SK-N-SH (cell line): ENCODE measurements around the gene CTBS. TPM values are rescaled to one million over a fixed set of nuclear protein-coding genes. Genes with fewer than 3 reads are reported as not detected.

Experiments used
- CTCF ChIA-PET: fragments of 300-600, 350-600 bp; formaldehyde crosslinking; extraction: SDS; loops from one replicate; lab custom pipeline; 2021; lab: Yijun Ruan, JAX
- POLR2A ChIA-PET: fragments of 350-600 bp; sonication (Branson Sonifier 250); formaldehyde crosslinking; extraction: SDS; loops from one replicate; lab custom pipeline; 2020; ENCODE audit warnings: antibody characterized with exemption, inconsistent platforms; lab: Yijun Ruan, JAX
- DNase-seq: peaks from one replicate; pipeline ENCODE4 v3.0.0; 2012
- H2AFZ ChIP-seq: fragments of 200-600 bp; sonication (generic); 2 replicates; pipeline ENCODE4 v1.8.1; 2016; ENCODE audit warnings: antibody characterized with exemption, mild to moderate bottlenecking, low read depth
- H3F3A ChIP-seq: fragments of 200-600 bp; sonication (generic); replicated peaks from 2 replicates; pipeline ENCODE3; 2016; ENCODE audit warnings: antibody characterized with exemption, mild to moderate bottlenecking; ENCODE audit not compliant: insufficient read depth
- H3K27ac ChIP-seq, 2 experiments: fragments of 200-500 bp in 1 of 2; fragments of 200-600 bp in 1 of 2; sonication (Bioruptor generic) in 1 of 2; sonication (generic), shearing (Covaris generic) in 1 of 2; 2 replicates each; pipeline versions ENCODE4 v1.5.1 to v1.6.1; 2014 to 2016; ENCODE audit warnings: low read depth in 2 of 2, inconsistent platforms in 1 of 2, low read length in 1 of 2, mild to moderate bottlenecking in 1 of 2, mixed read lengths in 1 of 2
- H3K27me3 ChIP-seq: fragments of 200-600 bp; sonication (generic), shearing (Covaris generic); 2 replicates; pipeline ENCODE4 v1.6.1; 2016; ENCODE audit warnings: mixed run types; ENCODE audit not compliant: insufficient read depth
- H3K36me3 ChIP-seq, 2 experiments: fragments of 200-500 bp in 1 of 2; fragments of 200-600 bp in 1 of 2; sonication (Bioruptor generic) in 1 of 2; sonication (generic) in 1 of 2; replicated peaks in 1 of 2; 2 replicates each; pipeline versions ENCODE3 to v1.5.1; 2014 to 2016; ENCODE audit warnings: low read length in 1 of 2, mild to moderate bottlenecking in 1 of 2; ENCODE audit not compliant: insufficient read depth in 2 of 2, control insufficient read depth in 1 of 2
- H3K4me1 ChIP-seq, 2 experiments: fragments of 200-500 bp in 1 of 2; fragments of 200-600 bp in 1 of 2; sonication (Bioruptor generic) in 1 of 2; sonication (generic), shearing (Covaris generic) in 1 of 2; 2 replicates each; pipeline versions ENCODE4 v1.5.1 to v1.6.1; 2014 to 2016; ENCODE audit warnings: low read depth in 1 of 2, low read length in 1 of 2, mixed run types in 1 of 2; ENCODE audit not compliant: insufficient read depth in 2 of 2, control insufficient read depth in 1 of 2
- H3K4me2 ChIP-seq: fragments of 200-600 bp; sonication (generic), shearing (Covaris generic); 2 replicates; pipeline ENCODE4 v1.6.1; 2017; ENCODE audit warnings: mixed run types
- H3K4me3 ChIP-seq, 2 experiments: fragments of 200-500 bp in 1 of 2; fragments of 200-600 bp in 1 of 2; sonication (Bioruptor generic) in 1 of 2; sonication (generic), shearing (Covaris generic) in 1 of 2; 2 replicates each; pipeline versions ENCODE4 v1.5.1 to v1.8.1; 2014 to 2016; ENCODE audit warnings: low read depth in 2 of 2, inconsistent platforms in 1 of 2, low read length in 1 of 2, mild to moderate bottlenecking in 1 of 2, mixed read lengths in 1 of 2, moderate library complexity in 1 of 2
- H3K79me2 ChIP-seq: fragments of 200-600 bp; sonication (generic); 2 replicates; pipeline ENCODE4 v1.8.1; 2017; ENCODE audit warnings: mild to moderate bottlenecking; ENCODE audit not compliant: insufficient read depth
- H3K9ac ChIP-seq: fragments of 200-600 bp; sonication (generic); 2 replicates; pipeline ENCODE4 v1.6.1; 2017; ENCODE audit warnings: mixed run types
- H3K9me2 ChIP-seq: fragments of 200-600 bp; sonication (generic); 2 replicates; pipeline ENCODE4 v1.6.1; 2017; ENCODE audit warnings: mixed run types
- H3K9me3 ChIP-seq: fragments of 200-600 bp; sonication (generic); 2 replicates; pipeline ENCODE4 v1.6.1; 2017; ENCODE audit warnings: mixed run types, mild to moderate bottlenecking, moderate library complexity
- H4K20me1 ChIP-seq: fragments of 200-600 bp; sonication (generic); 2 replicates; pipeline ENCODE4 v1.6.1; 2017; ENCODE audit warnings: mild to moderate bottlenecking, mixed run types; ENCODE audit not compliant: insufficient read depth
- ELF1 ChIP-seq: IDR thresholded peaks from 2 replicates; pipeline ENCODE4 v1.4.0; 2012
- FOSL2 ChIP-seq: IDR thresholded peaks from 2 replicates; pipeline ENCODE4 v1.4.0; 2012; ENCODE audit warnings: low read depth, mild to moderate bottlenecking, moderate library complexity, borderline replicate concordance
- GABPA ChIP-seq: IDR thresholded peaks from 2 replicates; pipeline ENCODE4 v1.4.0; 2012; ENCODE audit warnings: low read depth, mild to moderate bottlenecking
- GATA2 ChIP-seq: sonication (generic); formaldehyde crosslinking; IDR thresholded peaks from 2 replicates; pipeline ENCODE4 v1.5.0; 2020; ENCODE audit warnings: mild to moderate bottlenecking, missing genetic modification reagents
- JUND ChIP-seq: IDR thresholded peaks from 2 replicates; pipeline ENCODE4 v1.4.0; 2012
- MEF2A ChIP-seq: IDR thresholded peaks from 2 replicates; pipeline ENCODE4 v1.4.0; 2012; ENCODE audit warnings: low read depth, borderline replicate concordance
- REST ChIP-seq: IDR thresholded peaks from 2 replicates; pipeline ENCODE4 v1.6.1; 2012; ENCODE audit warnings: mild to moderate bottlenecking, low read depth, low read length, moderate library complexity
- RXRA ChIP-seq: IDR thresholded peaks from 2 replicates; pipeline ENCODE4 v1.4.0; 2012; ENCODE audit warnings: low read depth, mild to moderate bottlenecking, borderline replicate concordance
- SMC3 ChIP-seq: IDR thresholded peaks from 2 replicates; pipeline ENCODE4 v1.6.1; 2012; ENCODE audit warnings: low read depth, low read length, improper control_type of control experiment
- USF1 ChIP-seq: IDR thresholded peaks from 2 replicates; pipeline ENCODE4 v1.4.0; 2012; ENCODE audit warnings: low read depth, borderline replicate concordance
- WGBS: methylation state at CpG from one replicate; pipeline ENCODE4 v1.1.6; 2017; ENCODE audit warnings: low lambda C conversion rate; 5-methylcytosine and 5-hydroxymethylcytosine counted together
- polyA plus RNA-seq, 3 experiments: library from polyadenylated mRNA; depleted of rRNA; stranded (reverse); fragments of >200 nt; gene quantifications; 2 replicates each; pipeline ENCODE4 v1.2.3, GENCODE V29; 2012

CTBS gene
- polyA plus RNA-seq, 1 of the 3 experiments (the other 2 are of a cell fraction) = 16.6 TPM

- Histone ChIP-seq H3K9ac (no peak overlapping the region), H2AFZ (no peak overlapping the region), H4K20me1 (no peaks in the 10 kb centered on the region), H3K9me2 (no peaks in the 10 kb centered on the region), H3K4me1 (peaks cover 6 to 11% of the 10 kb centered on the region in 2 experiments; a peak in 3 of 4 replicates), H3K4me2 (no peak overlapping the region), H3K9me3 (no peaks in the 10 kb centered on the region), H3K27me3 (no peaks in the 10 kb centered on the region), H3K27ac (no peak overlapping the region), H3K36me3 (peaks cover 28 to 44% of the 10 kb centered on the region in 2 experiments), H3K79me2 (peaks cover 36% of the 10 kb centered on the region), H3F3A (no peaks in the 10 kb centered on the region), H3K4me3 (no peak overlapping the region)
- POLR2A ChIA-PET = no interaction called here
- CTCF ChIA-PET = no interaction called here
- DNase-seq = no peak
- TF ChIP-seq JUND (no peak), FOSL2 (no peak), GABPA (no peak)
These were observed 5.0 kb downstream of the CTBS start for GRCh38 chr1:84569216-84569615.

- Histone ChIP-seq H3K9me2 (no peaks in the 10 kb centered on the region), H3K36me3 (peaks cover 16 to 17% of the 10 kb centered on the region in 2 experiments), H3K27me3 (no peaks in the 10 kb centered on the region), H3K4me1 (no peaks in the 10 kb centered on the region; a peak in 1 of 4 replicates), H3K79me2 (no peaks in the 10 kb centered on the region), H3K9ac (no peak overlapping the region), H4K20me1 (no peaks in the 10 kb centered on the region), H3F3A (no peaks in the 10 kb centered on the region), H3K9me3 (no peaks in the 10 kb centered on the region), H3K4me3 (no peak overlapping the region), H3K27ac (no peak overlapping the region), H2AFZ (no peak overlapping the region), H3K4me2 (no peak overlapping the region)
- 55% methylated on average over 2 of the region's 2 CpGs for WGBS
- DNase-seq = no peak
- CTCF ChIA-PET = interaction anchor here (0.7 to 1.1 kb wide), 3 partner anchors 11 to 92 kb away, joined by 3 to 5 read pairs (median 3); no protein-coding TSS in a partner anchor
- POLR2A ChIA-PET = no interaction called here
- TF ChIP-seq GATA2 (CRISPR knock-in tag) (no peak), FOSL2 (no peak), MEF2A (no peak), SMC3 (no peak), REST (no peak), ELF1 (no peak), RXRA (no peak), USF1 (no peak)
These were observed 23.4 kb downstream of the CTBS start for GRCh38 chr1:84550826-84551225.
